Measurements from ENCODE around the gene SELENOS.

SELENOS gene

DNA sequence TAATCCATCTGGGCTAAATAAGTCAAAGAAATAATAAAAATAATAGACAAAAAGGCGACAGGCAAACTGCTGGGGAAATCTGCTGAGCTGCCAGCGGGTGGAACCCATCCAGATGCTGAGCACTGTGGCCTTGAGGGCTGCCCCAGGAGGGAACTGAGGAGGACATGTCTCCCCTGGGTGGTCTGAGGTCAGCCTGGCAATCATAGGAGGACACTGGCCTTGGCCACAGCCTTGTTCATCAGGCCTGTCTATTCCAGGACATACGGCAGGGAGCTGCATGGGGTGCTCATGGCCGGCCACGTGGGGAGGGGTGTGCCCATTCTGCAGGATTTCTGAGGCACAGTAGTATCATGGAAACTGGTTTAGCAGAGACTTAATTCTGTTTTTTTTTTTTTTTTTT, 39.2 kb upstream of the SELENOS start:
- no peak for DNase-seq (ENCODE audit: low read depth)
- H3K4me3 ChIP-seq (ENCODE audit: low read length), result no peak overlapping the region
- TF ChIP-seq, protein P1, sequence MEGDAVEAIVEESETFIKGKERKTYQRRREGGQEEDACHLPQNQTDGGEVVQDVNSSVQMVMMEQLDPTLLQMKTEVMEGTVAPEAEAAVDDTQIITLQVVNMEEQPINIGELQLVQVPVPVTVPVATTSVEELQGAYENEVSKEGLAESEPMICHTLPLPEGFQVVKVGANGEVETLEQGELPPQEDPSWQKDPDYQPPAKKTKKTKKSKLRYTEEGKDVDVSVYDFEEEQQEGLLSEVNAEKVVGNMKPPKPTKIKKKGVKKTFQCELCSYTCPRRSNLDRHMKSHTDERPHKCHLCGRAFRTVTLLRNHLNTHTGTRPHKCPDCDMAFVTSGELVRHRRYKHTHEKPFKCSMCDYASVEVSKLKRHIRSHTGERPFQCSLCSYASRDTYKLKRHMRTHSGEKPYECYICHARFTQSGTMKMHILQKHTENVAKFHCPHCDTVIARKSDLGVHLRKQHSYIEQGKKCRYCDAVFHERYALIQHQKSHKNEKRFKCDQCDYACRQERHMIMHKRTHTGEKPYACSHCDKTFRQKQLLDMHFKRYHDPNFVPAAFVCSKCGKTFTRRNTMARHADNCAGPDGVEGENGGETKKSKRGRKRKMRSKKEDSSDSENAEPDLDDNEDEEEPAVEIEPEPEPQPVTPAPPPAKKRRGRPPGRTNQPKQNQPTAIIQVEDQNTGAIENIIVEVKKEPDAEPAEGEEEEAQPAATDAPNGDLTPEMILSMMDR (IDR thresholded peaks at IDR 0.05; ENCODE audit: insufficient read depth, low read depth, low read length, missing control alignments), result no peak

DNA sequence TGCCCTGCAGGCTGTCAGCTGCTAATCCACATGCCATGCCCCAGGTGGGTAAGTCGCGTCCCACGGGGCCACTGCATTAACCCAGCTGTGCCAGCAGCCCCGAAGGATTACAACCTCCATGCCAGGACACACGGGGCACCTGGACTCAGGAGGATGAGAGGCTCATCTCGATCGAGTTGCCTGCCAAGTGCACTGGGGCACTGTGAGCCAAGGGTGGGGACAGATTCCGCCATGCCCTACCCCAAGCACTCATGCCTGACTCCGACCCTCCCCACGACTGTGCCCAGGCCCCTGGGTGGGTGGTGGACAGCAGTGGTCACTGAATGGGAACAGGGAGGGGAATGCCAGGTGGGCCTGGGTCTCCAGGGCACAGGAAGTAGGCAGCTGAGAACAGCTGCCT, 38.5 kb upstream of the SELENOS start:
- H3K4me3 ChIP-seq (ENCODE audit: low read length), result no peak overlapping the region
- DNase-seq (ENCODE audit: low read depth), result no peak
- TF ChIP-seq, protein P1 (IDR thresholded peaks at IDR 0.05; ENCODE audit: insufficient read depth, low read depth, low read length, missing control alignments), result no peak

- DNase-seq (ENCODE audit: low read depth), result no peak
- TF ChIP-seq, protein P1 (IDR thresholded peaks at IDR 0.05; ENCODE audit: insufficient read depth, low read depth, low read length, missing control alignments), result no peak
- H3K4me3 ChIP-seq (ENCODE audit: low read length), result no peak overlapping the region
These were observed 37.2 kb upstream of the SELENOS start for GRCh38 chr15:101314336-101315125.

GRCh38 chr15:101313041-101313761, 35.9 kb upstream of the SELENOS start:
- H3K4me3 ChIP-seq (ENCODE audit: low read length), result no peak overlapping the region
- TF ChIP-seq, protein P1 (IDR thresholded peaks at IDR 0.05; ENCODE audit: insufficient read depth, low read depth, low read length, missing control alignments), result no peak
- no peak for DNase-seq (ENCODE audit: low read depth)

DNA sequence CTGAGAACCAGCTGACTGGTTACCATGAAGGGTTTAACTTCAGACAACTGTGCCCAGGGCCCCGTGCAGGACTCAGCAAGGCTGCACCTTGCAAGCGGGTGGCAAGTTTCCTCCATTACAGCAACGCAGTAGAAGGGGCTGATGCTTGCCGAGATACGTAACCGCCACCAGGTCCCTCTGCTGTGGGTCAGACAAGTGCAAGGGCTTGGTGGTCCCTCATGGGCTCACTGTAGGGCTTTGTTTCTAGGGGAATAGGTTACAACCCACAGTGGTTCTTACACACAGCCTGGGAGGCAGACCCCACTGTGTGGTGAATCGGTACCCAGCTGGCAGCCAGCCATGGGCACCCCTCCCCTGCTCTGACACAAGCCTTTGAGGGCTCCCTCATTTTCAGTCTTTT, 33.2 kb upstream of the SELENOS start:
- no peak for DNase-seq (ENCODE audit: low read depth)
- TF ChIP-seq, protein P1 (IDR thresholded peaks at IDR 0.05; ENCODE audit: insufficient read depth, low read depth, low read length, missing control alignments), result no peak
- H3K4me3 ChIP-seq (ENCODE audit: low read length), result no peak overlapping the region

DNA sequence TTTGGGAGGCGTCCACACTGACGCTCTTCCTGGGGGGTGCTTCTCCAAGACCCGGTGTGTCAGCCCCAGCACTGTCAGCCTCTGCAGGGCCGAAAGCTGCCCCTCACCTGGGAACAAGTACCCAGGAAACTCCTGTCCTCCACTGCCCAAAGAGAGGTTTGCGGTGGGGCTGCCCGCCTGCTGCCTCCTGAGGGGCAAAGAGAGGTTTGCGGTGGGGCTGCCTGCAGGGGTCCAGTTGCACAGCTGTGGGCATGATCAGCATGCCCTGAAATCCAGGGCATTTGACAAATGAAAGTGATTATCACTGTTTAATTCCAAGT, 32.8 kb upstream of the SELENOS start:
- no peak overlapping the region for H3K4me3 ChIP-seq (ENCODE audit: low read length)
- DNase-seq (ENCODE audit: low read depth), result no peak
- TF ChIP-seq, protein P1 (IDR thresholded peaks at IDR 0.05; ENCODE audit: insufficient read depth, low read depth, low read length, missing control alignments), result no peak
